Adrenal gland (tissue), 5 donors: ENCODE data around the gene GATC.

Experiments
- POLR2A ChIP-seq, 2 donors: fragments of 450-650 bp; IDR thresholded peaks; one replicate each; pipeline ENCODE4 v1.6.1; 2017; ENCODE audit warnings: antibody characterized with exemption in 2 of 2, mild to moderate bottlenecking in 2 of 2, moderate library complexity in 1 of 2
- TF ChIP-seq, protein P1 (sequence below), 6 experiments: fragments of 450-650 bp in 4 of 6; fragments of 200-600 bp in 2 of 6; sonication (generic) in 1 of 6; IDR thresholded peaks; 1 replicate in 5 of 6; 2 replicates in 1 of 6; pipeline versions ENCODE4 v1.5.1 to v1.8.0; 2016 to 2021; ENCODE audit warnings: antibody characterized with exemption in 6 of 6, mild to moderate bottlenecking in 2 of 6, moderate library complexity in 1 of 6
- donor health status: DM: no; HTN: no; CAD: no.

DNA sequence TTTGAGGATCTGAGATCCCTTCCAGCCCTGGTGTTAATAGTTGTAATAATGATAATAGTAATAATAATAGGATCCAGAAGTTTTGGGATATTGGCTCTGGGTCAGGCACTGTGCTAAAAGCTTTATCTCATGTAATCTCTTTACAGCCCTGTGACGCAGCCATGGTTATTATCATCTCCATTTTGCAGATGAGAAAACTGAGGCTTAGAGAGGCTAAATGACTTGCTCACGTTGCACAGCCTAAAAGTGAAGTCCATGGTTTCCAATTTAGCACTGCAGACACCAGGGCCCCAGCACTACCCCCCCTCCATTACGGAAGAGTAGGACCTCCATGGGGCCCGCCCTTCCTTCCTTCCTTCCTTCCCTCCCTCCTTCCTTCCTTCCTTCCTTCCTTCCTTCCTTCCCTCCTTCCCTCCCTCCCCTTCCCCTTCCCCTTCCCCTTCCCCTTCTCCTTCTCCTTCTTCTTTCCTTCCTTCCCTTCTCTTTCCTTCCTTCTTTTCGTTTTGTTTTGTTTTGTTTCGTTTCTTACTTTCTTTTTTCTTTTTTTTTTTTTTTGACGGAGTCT, 23.3 kb upstream of the GATC start:
- TF ChIP-seq, protein P1, sequence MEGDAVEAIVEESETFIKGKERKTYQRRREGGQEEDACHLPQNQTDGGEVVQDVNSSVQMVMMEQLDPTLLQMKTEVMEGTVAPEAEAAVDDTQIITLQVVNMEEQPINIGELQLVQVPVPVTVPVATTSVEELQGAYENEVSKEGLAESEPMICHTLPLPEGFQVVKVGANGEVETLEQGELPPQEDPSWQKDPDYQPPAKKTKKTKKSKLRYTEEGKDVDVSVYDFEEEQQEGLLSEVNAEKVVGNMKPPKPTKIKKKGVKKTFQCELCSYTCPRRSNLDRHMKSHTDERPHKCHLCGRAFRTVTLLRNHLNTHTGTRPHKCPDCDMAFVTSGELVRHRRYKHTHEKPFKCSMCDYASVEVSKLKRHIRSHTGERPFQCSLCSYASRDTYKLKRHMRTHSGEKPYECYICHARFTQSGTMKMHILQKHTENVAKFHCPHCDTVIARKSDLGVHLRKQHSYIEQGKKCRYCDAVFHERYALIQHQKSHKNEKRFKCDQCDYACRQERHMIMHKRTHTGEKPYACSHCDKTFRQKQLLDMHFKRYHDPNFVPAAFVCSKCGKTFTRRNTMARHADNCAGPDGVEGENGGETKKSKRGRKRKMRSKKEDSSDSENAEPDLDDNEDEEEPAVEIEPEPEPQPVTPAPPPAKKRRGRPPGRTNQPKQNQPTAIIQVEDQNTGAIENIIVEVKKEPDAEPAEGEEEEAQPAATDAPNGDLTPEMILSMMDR (IDR thresholded peaks at IDR 0.05) = no peak
- no peak for TF ChIP-seq POLR2A (IDR thresholded peaks at IDR 0.05)
